ENCODE results near the gene FAM171A1.

The FAM171A1 gene

DNA sequence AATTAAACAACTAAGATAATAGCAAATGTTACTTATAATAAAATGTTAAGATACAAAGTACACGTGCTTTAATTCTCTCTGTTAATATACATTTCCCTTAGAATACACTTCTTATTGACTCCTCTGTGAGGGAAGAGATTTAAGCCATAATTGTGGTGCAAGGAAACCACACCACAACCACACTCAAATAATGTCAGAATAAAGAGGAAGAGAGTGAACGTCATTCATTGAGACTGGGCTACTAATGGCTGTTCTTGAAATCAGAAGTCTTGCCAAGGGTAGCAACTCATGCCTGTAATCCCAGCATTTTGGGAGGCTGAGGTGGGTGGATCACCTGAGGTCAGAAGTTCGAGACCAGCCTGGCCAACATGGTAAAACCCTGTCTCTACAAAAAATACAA lies 10.0 kb downstream of the FAM171A1 start:
- H3K4me2 ChIP-seq (ENCODE audit: low read depth, low read length, poor library complexity, severe bottlenecking), result no peak overlapping the region
- no peaks in the 10 kb centered on the region for H3K27me3 ChIP-seq (ENCODE audit: insufficient read depth, low read length, poor library complexity, severe bottlenecking)
- H3K4me1 ChIP-seq (ENCODE audit: insufficient read depth, low read length, poor library complexity, severe bottlenecking), result no peaks in the 10 kb centered on the region
- H3K9ac ChIP-seq (ENCODE audit: low read depth, low read length, poor library complexity, severe bottlenecking), result no peak overlapping the region
- no peaks in the 10 kb centered on the region for H3K79me2 ChIP-seq (ENCODE audit: insufficient read depth, low read length)
- no peaks in the 10 kb centered on the region for H4K20me1 ChIP-seq (ENCODE audit: insufficient read depth, low read length, poor library complexity, severe bottlenecking)
- no peak for TF ChIP-seq CTCF (conservative IDR thresholded peaks at IDR 0.05; ENCODE audit: low read length)
- no peak for TF ChIP-seq EZH2phosphoT487 (IDR thresholded peaks at IDR 0.05; ENCODE audit: borderline replicate concordance)
- H2AFZ ChIP-seq (ENCODE audit: low read length), result no peak overlapping the region
- no peaks in the 10 kb centered on the region for H3K36me3 ChIP-seq (ENCODE audit: insufficient read depth, low read length)
- no peaks in the 10 kb centered on the region for H3K9me2 ChIP-seq (replicated peaks; ENCODE audit: low read depth, low read length)
- no peaks in the 10 kb centered on the region for H3K9me3 ChIP-seq (ENCODE audit: insufficient read depth, low read depth, low read length)
- no peak overlapping the region for H3K4me3 ChIP-seq (ENCODE audit: low read length, poor library complexity, severe bottlenecking)
- no peaks in the 10 kb centered on the region for H3F3A ChIP-seq (ENCODE audit: low read depth)

- no peaks in the 10 kb centered on the region for H3K9me2 ChIP-seq (replicated peaks; ENCODE audit: low read depth, low read length)
- no peak overlapping the region for H2AFZ ChIP-seq (ENCODE audit: low read length)
- no peaks in the 10 kb centered on the region for H4K20me1 ChIP-seq (ENCODE audit: insufficient read depth, low read length, poor library complexity, severe bottlenecking)
- no peaks in the 10 kb centered on the region for H3K36me3 ChIP-seq (ENCODE audit: insufficient read depth, low read length)
- no peaks in the 10 kb centered on the region for H3K9me3 ChIP-seq (ENCODE audit: insufficient read depth, low read depth, low read length)
- no peaks in the 10 kb centered on the region for H3K79me2 ChIP-seq (ENCODE audit: insufficient read depth, low read length)
- H3F3A ChIP-seq (ENCODE audit: low read depth), result no peaks in the 10 kb centered on the region
- H3K27me3 ChIP-seq (ENCODE audit: insufficient read depth, low read length, poor library complexity, severe bottlenecking), result no peaks in the 10 kb centered on the region
- no peak for TF ChIP-seq CTCF (conservative IDR thresholded peaks at IDR 0.05; ENCODE audit: low read length)
- no peak overlapping the region for H3K4me2 ChIP-seq (ENCODE audit: low read depth, low read length, poor library complexity, severe bottlenecking)
- no peak overlapping the region for H3K9ac ChIP-seq (ENCODE audit: low read depth, low read length, poor library complexity, severe bottlenecking)
- H3K4me3 ChIP-seq (ENCODE audit: low read length, poor library complexity, severe bottlenecking), result no peak overlapping the region
- H3K4me1 ChIP-seq (ENCODE audit: insufficient read depth, low read length, poor library complexity, severe bottlenecking), result no peaks in the 10 kb centered on the region
Measured at GRCh38 chr10:15360566-15360965, 10.5 kb downstream of the FAM171A1 start.

- no peak overlapping the region for H3K9ac ChIP-seq (ENCODE audit: low read depth, low read length, poor library complexity, severe bottlenecking)
Measured at GRCh38 chr10:15353471-15354017, 17.5 kb downstream of the FAM171A1 start.

More at GRCh38 chr10:15353471-15354017, 17.5 kb downstream of the FAM171A1 start:
- no peaks in the 10 kb centered on the region for H3K36me3 ChIP-seq (ENCODE audit: insufficient read depth, low read length)
- no peak overlapping the region for H3K4me2 ChIP-seq (ENCODE audit: low read depth, low read length, poor library complexity, severe bottlenecking)
- no peaks in the 10 kb centered on the region for H3K27me3 ChIP-seq (ENCODE audit: insufficient read depth, low read length, poor library complexity, severe bottlenecking)
- no peaks in the 10 kb centered on the region for H3K9me2 ChIP-seq (replicated peaks; ENCODE audit: low read depth, low read length)
- H3K4me1 ChIP-seq (ENCODE audit: insufficient read depth, low read length, poor library complexity, severe bottlenecking), result no peaks in the 10 kb centered on the region
- no peak overlapping the region for H3K4me3 ChIP-seq (ENCODE audit: low read length, poor library complexity, severe bottlenecking)
- H3K9me3 ChIP-seq (ENCODE audit: insufficient read depth, low read depth, low read length), result no peaks in the 10 kb centered on the region
- TF ChIP-seq EZH2phosphoT487 (IDR thresholded peaks at IDR 0.05; ENCODE audit: borderline replicate concordance), result no peak
- TF ChIP-seq CTCF (conservative IDR thresholded peaks at IDR 0.05; ENCODE audit: low read length), result no peak
- no peaks in the 10 kb centered on the region for H3K79me2 ChIP-seq (ENCODE audit: insufficient read depth, low read length)
- H3F3A ChIP-seq (ENCODE audit: low read depth), result no peaks in the 10 kb centered on the region
- no peak overlapping the region for H2AFZ ChIP-seq (ENCODE audit: low read length)
- H4K20me1 ChIP-seq (ENCODE audit: insufficient read depth, low read length, poor library complexity, severe bottlenecking), result no peaks in the 10 kb centered on the region
